HCT116 (cell line): Measurements from ENCODE around the gene TBCCD1. TPM values are rescaled to one million over a fixed set of nuclear protein-coding genes. Genes with fewer than 3 reads are reported as not detected.
A peak's percentile ranks its signal among the peaks of the same experiment; 100 is the strongest.

Experiments used
- ATAC-seq: fragments of 200-7000 bp; cut with Tn5 transposase; 2 replicates; pipeline ENCODE4 v1.9.1; 2020; ENCODE audit warnings: mild to moderate bottlenecking, moderate library complexity
- BruUV-seq: library from RNA; stranded (reverse); fragments of 400-500 nt; replicated peaks from 2 replicates; lab custom pipeline; 2021; lab: Mats Ljungman, UMichigan
- CTCF ChIA-PET: fragments of 300-600 bp; sonication (Branson Sonifier 250); formaldehyde crosslinking; loops from one replicate; lab custom pipeline; 2021; ENCODE audit warnings: antibody characterized with exemption; lab: Charles Lee
- POLR2A ChIA-PET: fragments of 300-600, 350-600 bp; sonication (Branson Sonifier 250); formaldehyde crosslinking; loops from one replicate; lab custom pipeline; 2021; ENCODE audit warnings: antibody characterized with exemption; lab: Charles Lee
- RAD21 ChIA-PET, 2 experiments: fragments of 300-600 bp; sonication (Branson Sonifier 250); formaldehyde crosslinking; loops; one replicate each; lab custom pipeline; 2023; ENCODE audit warnings: low total read pairs in 2 of 2; ENCODE audit not compliant: uncharacterized antibody in 2 of 2, unreplicated experiment in 2 of 2, low non-redundant PET in 1 of 2; lab: Charles Lee
- DNase-seq: peaks from one replicate; pipeline ENCODE4 v3.0.0-alpha.2; 2010; ENCODE audit warnings: low read depth, low spot score
- H2AFZ ChIP-seq: fragments of 200-600 bp; shearing (Covaris generic), sonication (generic); 2 replicates; pipeline ENCODE4 v1.6.1; 2017; ENCODE audit warnings: low read depth, mixed run types, mixed read lengths, antibody characterized with exemption, low read length; ENCODE audit not compliant: poor library complexity, severe bottlenecking
- H3K27ac ChIP-seq: 2 replicates; pipeline ENCODE4 v1.5.1; 2012; ENCODE audit warnings: low read depth, low read length
- H3K27me3 ChIP-seq: fragments of 200-600 bp; sonication (generic); 2 replicates; pipeline ENCODE4 v1.6.1; 2016; ENCODE audit warnings: mixed run types, low read length, mixed read lengths; ENCODE audit not compliant: insufficient read depth
- H3K36me3 ChIP-seq, 2 experiments: fragments of 200-500 bp in 1 of 2; fragments of 200-600 bp in 1 of 2; sonication (Bioruptor generic) in 1 of 2; sonication (generic) in 1 of 2; 2 replicates each; pipeline versions ENCODE4 v1.5.1 to v1.6.1; 2014 to 2016; ENCODE audit warnings: low read length in 2 of 2, inconsistent platforms in 1 of 2, mixed read lengths in 1 of 2, mixed run types in 1 of 2; ENCODE audit not compliant: insufficient read depth in 2 of 2, control insufficient read depth in 1 of 2
- H3K4me1 ChIP-seq, 2 experiments: fragments of 200-600 bp in 1 of 2; sonication (generic) in 1 of 2; 2 replicates each; pipeline versions ENCODE4 v1.5.1 to v1.6.1; 2012 to 2017; ENCODE audit warnings: low read length in 2 of 2, inconsistent platforms in 1 of 2, mild to moderate bottlenecking in 1 of 2, mixed read lengths in 1 of 2, mixed run types in 1 of 2, moderate library complexity in 1 of 2; ENCODE audit not compliant: insufficient read depth in 2 of 2, control insufficient read depth in 1 of 2
- H3K4me2 ChIP-seq: fragments of 200-600 bp; sonication (generic); 2 replicates; pipeline ENCODE4 v1.6.1; 2017; ENCODE audit warnings: mixed run types, low read length, mixed read lengths
- H3K4me3 ChIP-seq, 2 experiments: fragments of 200-600 bp in 1 of 2; sonication (generic) in 1 of 2; replicated peaks in 1 of 2; 2 replicates each; pipeline ENCODE4 v1.5.1; 2011 to 2016; ENCODE audit warnings: low read length in 2 of 2, control low read depth in 1 of 2, low read depth in 1 of 2, mild to moderate bottlenecking in 1 of 2, mixed read lengths in 1 of 2, mixed run types in 1 of 2
- H3K79me2 ChIP-seq: fragments of 200-600 bp; sonication (generic); 2 replicates; pipeline ENCODE4 v1.6.1; 2017; ENCODE audit warnings: mild to moderate bottlenecking, mixed run types, low read length, moderate library complexity, mixed read lengths; ENCODE audit not compliant: insufficient read depth
- H3K9ac ChIP-seq: fragments of 200-600 bp; sonication (generic); 2 replicates; pipeline ENCODE4 v1.6.1; 2016; ENCODE audit warnings: low read length, mixed read lengths
- H3K9me2 ChIP-seq: fragments of 200-600 bp; sonication (generic), shearing (Covaris generic); 2 replicates; pipeline ENCODE4 v1.6.1; 2017; ENCODE audit warnings: mixed run types, mild to moderate bottlenecking, moderate library complexity; ENCODE audit not compliant: insufficient read depth
- H3K9me3 ChIP-seq, 2 experiments: fragments of 200-500 bp in 1 of 2; fragments of 200-600 bp in 1 of 2; sonication (Bioruptor generic) in 1 of 2; sonication (generic) in 1 of 2; 2 replicates each; pipeline ENCODE4 v1.6.1; 2014 to 2017; ENCODE audit warnings: low read length in 2 of 2, mixed read lengths in 2 of 2, inconsistent platforms in 1 of 2, low read depth in 1 of 2, mild to moderate bottlenecking in 1 of 2, mixed run types in 1 of 2, moderate library complexity in 1 of 2; ENCODE audit not compliant: control insufficient read depth in 1 of 2, insufficient read depth in 1 of 2
- H4K20me1 ChIP-seq: fragments of 200-600 bp; sonication (generic), shearing (Covaris generic); 2 replicates; pipeline ENCODE4 v1.6.1; 2017; ENCODE audit warnings: mixed run types, mild to moderate bottlenecking, moderate library complexity; ENCODE audit not compliant: insufficient read depth
- CBX3 ChIP-seq: IDR thresholded peaks from 2 replicates; pipeline ENCODE4 v1.6.1; 2012; ENCODE audit warnings: low read depth
- CEBPB ChIP-seq: IDR thresholded peaks from 2 replicates; pipeline ENCODE4 v1.6.1; 2012; ENCODE audit warnings: low read depth
- EGR1 ChIP-seq: IDR thresholded peaks from 2 replicates; pipeline ENCODE4 v1.6.1; 2012; ENCODE audit warnings: low read depth
- ELF1 ChIP-seq: IDR thresholded peaks from 2 replicates; pipeline ENCODE4 v1.6.1; 2012; ENCODE audit warnings: low read depth, borderline replicate concordance
- EZH2 ChIP-seq: fragments of 200-600 bp; sonication (generic); IDR thresholded peaks from 2 replicates; pipeline ENCODE4 v1.6.1; 2017; ENCODE audit warnings: antibody characterized with exemption, mixed run types
- EZH2phosphoT487 ChIP-seq: fragments of 200-600 bp; IDR thresholded peaks from 2 replicates; pipeline ENCODE4 v1.6.1; 2018; ENCODE audit warnings: antibody characterized with exemption, borderline replicate concordance
- JUND ChIP-seq: IDR thresholded peaks from 2 replicates; pipeline ENCODE4 v1.6.1; 2012
- MAX ChIP-seq: IDR thresholded peaks from 2 replicates; pipeline ENCODE4 v1.6.1; 2012
- POLR2A ChIP-seq: IDR thresholded peaks from 2 replicates; pipeline ENCODE4 v1.7.0; 2011; ENCODE audit warnings: borderline replicate concordance; ENCODE audit not compliant: insufficient read depth, insufficient read length; ENCODE audit errors: extremely low read depth
- RAD21 ChIP-seq: IDR thresholded peaks from 2 replicates; pipeline ENCODE4 v1.6.1; 2012; ENCODE audit warnings: low read depth, mild to moderate bottlenecking
- SP1 ChIP-seq: IDR thresholded peaks from 2 replicates; pipeline ENCODE4 v1.6.1; 2012; ENCODE audit warnings: low read depth
- TCF7L2 ChIP-seq: IDR thresholded peaks from 2 replicates; pipeline ENCODE4 v1.7.0; 2011; ENCODE audit warnings: borderline replicate concordance, inconsistent platforms; ENCODE audit not compliant: insufficient read depth, insufficient read length; ENCODE audit errors: extremely low read depth
- ZFX ChIP-seq: fragments of 450-650 bp; IDR thresholded peaks from 2 replicates; pipeline ENCODE4 v1.6.1; 2017
- intact Hi-C: fragments of 100-400 bp; cut with micrococcal nuclease; formaldehyde crosslinking; loops from 2 replicates; pipeline ENCODE4 v1.10.0; 2022
- total RNA-seq: library from RNA; stranded (reverse); gene quantifications from one replicate; pipeline ENCODE4 v1.2.1, GENCODE V29; 2021; ENCODE audit not compliant: unreplicated experiment
- TF ChIP-seq, protein P1 (sequence below): IDR thresholded peaks from 2 replicates; pipeline ENCODE4 v1.6.1; 2012; ENCODE audit warnings: low read depth

TBCCD1 gene
- total RNA-seq, 1 experiment from 2014 or later = 16.8 TPM

GRCh38 chr3:186570096-186570940 is 3.2 kb upstream of the TBCCD1 start, which contains the start of gene DNAJB11 (continued):
- TF ChIP-seq, protein P1, sequence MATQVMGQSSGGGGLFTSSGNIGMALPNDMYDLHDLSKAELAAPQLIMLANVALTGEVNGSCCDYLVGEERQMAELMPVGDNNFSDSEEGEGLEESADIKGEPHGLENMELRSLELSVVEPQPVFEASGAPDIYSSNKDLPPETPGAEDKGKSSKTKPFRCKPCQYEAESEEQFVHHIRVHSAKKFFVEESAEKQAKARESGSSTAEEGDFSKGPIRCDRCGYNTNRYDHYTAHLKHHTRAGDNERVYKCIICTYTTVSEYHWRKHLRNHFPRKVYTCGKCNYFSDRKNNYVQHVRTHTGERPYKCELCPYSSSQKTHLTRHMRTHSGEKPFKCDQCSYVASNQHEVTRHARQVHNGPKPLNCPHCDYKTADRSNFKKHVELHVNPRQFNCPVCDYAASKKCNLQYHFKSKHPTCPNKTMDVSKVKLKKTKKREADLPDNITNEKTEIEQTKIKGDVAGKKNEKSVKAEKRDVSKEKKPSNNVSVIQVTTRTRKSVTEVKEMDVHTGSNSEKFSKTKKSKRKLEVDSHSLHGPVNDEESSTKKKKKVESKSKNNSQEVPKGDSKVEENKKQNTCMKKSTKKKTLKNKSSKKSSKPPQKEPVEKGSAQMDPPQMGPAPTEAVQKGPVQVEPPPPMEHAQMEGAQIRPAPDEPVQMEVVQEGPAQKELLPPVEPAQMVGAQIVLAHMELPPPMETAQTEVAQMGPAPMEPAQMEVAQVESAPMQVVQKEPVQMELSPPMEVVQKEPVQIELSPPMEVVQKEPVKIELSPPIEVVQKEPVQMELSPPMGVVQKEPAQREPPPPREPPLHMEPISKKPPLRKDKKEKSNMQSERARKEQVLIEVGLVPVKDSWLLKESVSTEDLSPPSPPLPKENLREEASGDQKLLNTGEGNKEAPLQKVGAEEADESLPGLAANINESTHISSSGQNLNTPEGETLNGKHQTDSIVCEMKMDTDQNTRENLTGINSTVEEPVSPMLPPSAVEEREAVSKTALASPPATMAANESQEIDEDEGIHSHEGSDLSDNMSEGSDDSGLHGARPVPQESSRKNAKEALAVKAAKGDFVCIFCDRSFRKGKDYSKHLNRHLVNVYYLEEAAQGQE = no peak
- no peak; the same call in 1 of the 2 replicates for TF ChIP-seq CBX3
- TF ChIP-seq ELF1 = peak; percentile 57; the same call in 1 of the 2 replicates
- no peak for TF ChIP-seq EZH2phosphoT487

- H2AFZ ChIP-seq = no peak overlapping the region
- peak overlapping the region; percentile 92 for H3K4me2 ChIP-seq
- no peaks in the 10 kb centered on the region for H3K9me3 ChIP-seq
- TSS peak; percentile 79 for BruUV-seq
- peaks cover 11 to 32% of the 10 kb centered on the region in 2 experiments for H3K4me1 ChIP-seq
- POLR2A ChIA-PET = interaction anchor here (0.8 to 1.6 kb wide), 10 partner anchors 11 to 214 kb away, joined by 3 to 9 read pairs (median 4); no protein-coding TSS in a partner anchor
- H3K36me3 ChIP-seq = peaks cover 11 to 16% of the 10 kb centered on the region in 2 experiments; a peak in 3 of 4 replicates
- ATAC-seq = no peak
- CTCF ChIA-PET = interaction anchor here (0.9 to 1.4 kb wide), 6 partner anchors 19 to 292 kb away, joined by 3 to 7 read pairs (median 4); no protein-coding TSS in a partner anchor
- no peaks in the 10 kb centered on the region for H4K20me1 ChIP-seq
- H3K27ac ChIP-seq = peak overlapping the region; percentile 44; the same call in 1 of the 2 replicates
- H3K9me2 ChIP-seq = no peaks in the 10 kb centered on the region
- intact Hi-C loops = loop anchor here (2.0 to 5.0 kb wide), 3 partner anchors 183 to 461 kb away; partner anchors contain the start of genes ETV5 and RFC4
- peak overlapping the region; percentile 87 to 94 for H3K4me3 ChIP-seq
- H3K9ac ChIP-seq = peak overlapping the region; percentile 89
- TF ChIP-seq, protein P1 = no peak
- TF ChIP-seq EGR1 (no peak), MAX (no peak), ZFX (no peak), POLR2A (no peak), RAD21 (no peak), CEBPB (no peak), CBX3 (no peak), ELF1 (no peak), TCF7L2 (no peak), EZH2 (no peak), EZH2phosphoT487 (no peak), SP1 (no peak), JUND (no peak)
- H3K27me3 ChIP-seq = no peaks in the 10 kb centered on the region
- no peak for DNase-seq
- RAD21 ChIA-PET = no interaction called here
- H3K79me2 ChIP-seq = peaks cover 72% of the 10 kb centered on the region
These were observed 2.6 kb upstream of the TBCCD1 start for GRCh38 chr3:186569779-186570095.
